Vagina (tissue), 2 donors: ENCODE measurements around the gene SLC22A23.

ENCODE experiments used
- CTCF ChIP-seq, 3 experiments: fragments of 450-650 bp in 2 of 3; fragments of 200-600 bp in 1 of 3; sonication (generic) in 1 of 3; IDR thresholded peaks; one replicate each; pipeline ENCODE4 v1.5.1; 2017 to 2019; ENCODE audit warnings: antibody characterized with exemption in 3 of 3, mild to moderate bottlenecking in 2 of 3, moderate library complexity in 2 of 3
- POLR2AphosphoS5 ChIP-seq, 2 donors: sonication (generic); formaldehyde crosslinking; IDR thresholded peaks; one replicate each; pipeline ENCODE4 v1.9.0; 2017; ENCODE audit warnings: antibody characterized with exemption in 2 of 2, mild to moderate bottlenecking in 2 of 2, low read depth in 1 of 2; ENCODE audit not compliant: insufficient read depth in 1 of 2

- TF ChIP-seq CTCF (IDR thresholded peaks at IDR 0.05) (no peak), POLR2AphosphoS5 (IDR thresholded peaks at IDR 0.05; ENCODE audit: insufficient read depth in 1 of 2, low read depth in 1 of 2) (no peak)
Measured at GRCh38 chr6:3336066-3336786, 120.6 kb downstream of the SLC22A23 start.
